Cardiac fibroblast (primary cell): Measurements from ENCODE around the gene NEK6.

Experiments
- DNase-seq, 2 donors: peaks; one replicate each; pipeline versions ENCODE4 v3.0.0 to v3.0.0-alpha.2; 2010; ENCODE audit warnings: low read depth in 2 of 2
- H3K4me3 ChIP-seq, 2 donors: replicated peaks in 1 of 2; 1 replicate in 1 of 2; 2 replicates in 1 of 2; pipeline ENCODE4 v1.5.1; 2011; ENCODE audit warnings: low read depth in 2 of 2, low read length in 2 of 2, mild to moderate bottlenecking in 2 of 2, moderate library complexity in 1 of 2
- CTCF ChIP-seq: IDR thresholded peaks from one replicate; pipeline ENCODE4 v1.5.1; 2011; ENCODE audit warnings: low read depth, mild to moderate bottlenecking, low read length, inconsistent platforms

The NEK6 gene

GRCh38 chr9:124355941-124356744 is 98.4 kb downstream of the NEK6 start:
- H3K4me3 ChIP-seq, result no peak overlapping the region
- no peak for DNase-seq
- no peak for TF ChIP-seq CTCF

- no peak for TF ChIP-seq CTCF
- DNase-seq, result no peak
- no peak overlapping the region for H3K4me3 ChIP-seq
Observed at GRCh38 chr9:124356745-124357390, 99.1 kb downstream of the NEK6 start.

- DNase-seq, result no peak
- TF ChIP-seq CTCF, result peak; percentile 19
Observed at GRCh38 chr9:124357721-124358361, 100.1 kb downstream of the NEK6 start.

GRCh38 chr9:124358631-124359030 is 100.9 kb downstream of the NEK6 start:
- DNase-seq, result no peak
- no peak overlapping the region for H3K4me3 ChIP-seq
- no peak for TF ChIP-seq CTCF

More at GRCh38 chr9:124357721-124358361, 100.1 kb downstream of the NEK6 start:
- no peak overlapping the region for H3K4me3 ChIP-seq

GRCh38 chr9:124359426-124359825 is 101.7 kb downstream of the NEK6 start:
- no peak overlapping the region for H3K4me3 ChIP-seq
- TF ChIP-seq CTCF, result no peak
- DNase-seq, result no peak

GRCh38 chr9:124359855-124360678 is 102.3 kb downstream of the NEK6 start:
- no peak for DNase-seq
- TF ChIP-seq CTCF, result no peak
- H3K4me3 ChIP-seq, result no peak overlapping the region
